IMR-90 (cell line): ENCODE measurements around the gene TUBGCP2. TPM values are rescaled to one million over a fixed set of nuclear protein-coding genes. Genes with fewer than 3 reads are reported as not detected.
A peak's percentile ranks its signal among the peaks of the same experiment; 100 is the strongest.

Experiments used
- ATAC-seq: fragments of 200-7000 bp; cut with Tn5 transposase; 2 replicates; pipeline ENCODE4 v1.9.1; 2020; ENCODE audit warnings: low read depth, mild to moderate bottlenecking, moderate library complexity
- BruUV-seq: library from RNA; stranded (reverse); fragments of 400-500 nt; replicated peaks from 2 replicates; lab custom pipeline; 2021; lab: Mats Ljungman, UMichigan
- CTCF ChIA-PET: fragments of 300-600 bp; formaldehyde crosslinking; extraction: SDS; loops from one replicate; lab custom pipeline; 2021; ENCODE audit warnings: antibody characterized with exemption; lab: Yijun Ruan, JAX
- POLR2A ChIA-PET: fragments of 300-600 bp; sonication (Branson Sonifier 250); formaldehyde crosslinking; loops from one replicate; lab custom pipeline; 2022; ENCODE audit warnings: antibody characterized with exemption; ENCODE audit not compliant: unreplicated experiment; lab: Charles Lee
- DNase-seq: peaks from one replicate; pipeline ENCODE4 v3.0.0; 2013
- H2AFZ ChIP-seq: replicated peaks from 2 replicates; pipeline ENCODE3; 2013; ENCODE audit warnings: low read length, mild to moderate bottlenecking; ENCODE audit not compliant: poor library complexity
- H2AK5ac ChIP-seq: 2 replicates; pipeline ENCODE4 v1.6.1; 2013; ENCODE audit warnings: low read depth, low read length, inconsistent platforms
- H2AK9ac ChIP-seq: replicated peaks from 2 replicates; pipeline ENCODE3; 2013; ENCODE audit warnings: mild to moderate bottlenecking, low read depth, low read length, moderate library complexity; ENCODE audit not compliant: poor library complexity
- H2BK120ac ChIP-seq: 2 replicates; pipeline ENCODE4 v1.6.1; 2013; ENCODE audit warnings: low read depth, low read length, inconsistent platforms
- H2BK15ac ChIP-seq: 3 replicates; pipeline ENCODE4 v1.6.1; 2013; ENCODE audit warnings: low read depth, low read length, inconsistent platforms
- H2BK20ac ChIP-seq: 2 replicates; pipeline ENCODE4 v1.6.1; 2013; ENCODE audit warnings: low read depth, mild to moderate bottlenecking, inconsistent platforms, low read length, moderate library complexity
- H2BK5ac ChIP-seq: 2 replicates; pipeline ENCODE4 v1.6.1; 2013; ENCODE audit warnings: mild to moderate bottlenecking, low read depth, low read length, inconsistent platforms; ENCODE audit not compliant: poor library complexity, severe bottlenecking
- H3K14ac ChIP-seq: replicated peaks from 2 replicates; pipeline ENCODE4 v1.6.1; 2013; ENCODE audit warnings: low read depth, low read length, inconsistent platforms
- H3K18ac ChIP-seq: 2 replicates; pipeline ENCODE4 v1.6.1; 2013; ENCODE audit warnings: low read depth, low read length, control low read depth
- H3K23ac ChIP-seq: 2 replicates; pipeline ENCODE4 v1.6.1; 2013; ENCODE audit warnings: low read depth, low read length, inconsistent platforms
- H3K27ac ChIP-seq: 2 replicates; pipeline ENCODE4 v1.5.1; 2013; ENCODE audit warnings: mild to moderate bottlenecking, control low read depth, low read length; ENCODE audit not compliant: insufficient read depth
- H3K27me3 ChIP-seq: 2 replicates; pipeline ENCODE4 v1.6.1; 2013; ENCODE audit warnings: low read length; ENCODE audit not compliant: control insufficient read depth, insufficient read depth
- H3K36me3 ChIP-seq: 2 replicates; pipeline ENCODE4 v1.6.1; 2013; ENCODE audit warnings: low read length, mixed read lengths; ENCODE audit not compliant: control insufficient read depth, insufficient read depth
- H3K4ac ChIP-seq: 2 replicates; pipeline ENCODE4 v1.6.1; 2013; ENCODE audit warnings: low read depth, low read length, inconsistent platforms
- H3K4me1 ChIP-seq: 2 replicates; pipeline ENCODE4 v1.6.1; 2013; ENCODE audit warnings: low read length, mixed read lengths; ENCODE audit not compliant: control insufficient read depth, insufficient read depth
- H3K4me2 ChIP-seq: 2 replicates; pipeline ENCODE4 v1.6.1; 2013; ENCODE audit warnings: low read depth, mild to moderate bottlenecking, control low read depth, low read length, moderate library complexity
- H3K4me3 ChIP-seq: 2 replicates; pipeline ENCODE4 v1.5.1; 2013; ENCODE audit warnings: low read depth, mild to moderate bottlenecking, control low read depth, low read length, moderate library complexity; ENCODE audit not compliant: insufficient read depth
- H3K56ac ChIP-seq: 2 replicates; pipeline ENCODE4 v1.6.1; 2013; ENCODE audit warnings: low read length, inconsistent platforms; ENCODE audit not compliant: insufficient read depth; ENCODE audit errors: extremely low read depth
- H3K79me1 ChIP-seq, 2 experiments: 2 replicates each; pipeline ENCODE4 v1.6.1; 2013; ENCODE audit warnings: low read length in 2 of 2, inconsistent platforms in 1 of 2, low read depth in 1 of 2
- H3K9ac ChIP-seq: 2 replicates; pipeline ENCODE4 v1.6.1; 2013; ENCODE audit warnings: low read depth, low read length, control low read depth
- H3K9me1 ChIP-seq: 2 replicates; pipeline ENCODE4 v1.6.1; 2013; ENCODE audit warnings: low read length, inconsistent platforms; ENCODE audit not compliant: insufficient read depth
- H3K9me3 ChIP-seq: 2 replicates; pipeline ENCODE4 v1.6.1; 2013; ENCODE audit warnings: low read length; ENCODE audit not compliant: control insufficient read depth, insufficient read depth
- H4K20me1 ChIP-seq: 2 replicates; pipeline ENCODE4 v1.6.1; 2013; ENCODE audit warnings: low read length, inconsistent platforms; ENCODE audit not compliant: insufficient read depth
- H4K5ac ChIP-seq: 2 replicates; pipeline ENCODE4 v1.6.1; 2013; ENCODE audit warnings: mild to moderate bottlenecking, low read depth, low read length, control low read depth
- H4K8ac ChIP-seq, 2 experiments: 2 replicates each; pipeline ENCODE4 v1.6.1; 2013; ENCODE audit warnings: low read depth in 2 of 2, low read length in 2 of 2, control low read depth in 1 of 2, inconsistent platforms in 1 of 2
- H4K91ac ChIP-seq: 2 replicates; pipeline ENCODE4 v1.6.1; 2013; ENCODE audit warnings: low read depth, low read length, inconsistent platforms; ENCODE audit not compliant: insufficient read depth
- BHLHE40 ChIP-seq: fragments of 150-350 bp; IDR thresholded peaks from 2 replicates; pipeline ENCODE4 v1.6.1; 2016; ENCODE audit warnings: mild to moderate bottlenecking, low read depth, low read length
- CEBPB ChIP-seq: IDR thresholded peaks from 2 replicates; pipeline ENCODE4 v1.6.1; 2012; ENCODE audit warnings: low read depth, low read length, improper control_type of control experiment
- CHD1 ChIP-seq: IDR thresholded peaks from 2 replicates; pipeline ENCODE4 v1.6.1; 2012; ENCODE audit warnings: low read depth, low read length, improper control_type of control experiment
- FOS ChIP-seq: fragments of 150-350 bp; IDR thresholded peaks from 2 replicates; pipeline ENCODE4 v1.6.1; 2016; ENCODE audit warnings: low read depth, low read length
- MAFK ChIP-seq: IDR thresholded peaks from 2 replicates; pipeline ENCODE4 v1.6.1; 2012; ENCODE audit warnings: low read depth, low read length, improper control_type of control experiment
- NFE2L2 ChIP-seq: fragments of 150-350 bp; IDR thresholded peaks from 2 replicates; pipeline ENCODE4 v1.6.1; 2016; ENCODE audit warnings: low read depth, mild to moderate bottlenecking, low read length
- RAD21 ChIP-seq: IDR thresholded peaks from 2 replicates; pipeline ENCODE4 v1.6.1; 2012; ENCODE audit warnings: low read length, improper control_type of control experiment
- RCOR1 ChIP-seq: IDR thresholded peaks from 2 replicates; pipeline ENCODE4 v1.6.1; 2012; ENCODE audit warnings: mild to moderate bottlenecking, low read length, improper control_type of control experiment; ENCODE audit not compliant: insufficient replicate concordance
- WGBS, 2 experiments: methylation state at CpG; one replicate each; pipeline versions ENCODE4 v1.1.5 to v1.1.7; 2013; ENCODE audit warnings: missing lambda C conversion rate in 2 of 2; ENCODE audit not compliant: insufficient read length in 1 of 2; ENCODE audit errors: extremely low coverage in 2 of 2; 5-methylcytosine and 5-hydroxymethylcytosine counted together
- dilution Hi-C: fragments of 300-500 bp; cut with HindIII; formaldehyde crosslinking; loops from one replicate; pipeline ENCODE4 v1.14.3; 2018; ENCODE audit warnings: low sequenced_read_pairs; ENCODE audit not compliant: unreplicated experiment
- in situ Hi-C: fragments of 300-500 bp; cut with MboI; formaldehyde crosslinking; loops from 3 replicates; pipeline ENCODE4 v1.14.3; 2019; ENCODE audit warnings: low sequenced_read_pairs, inconsistent platforms, mixed read lengths
- intact Hi-C: fragments of 100-400 bp; cut with micrococcal nuclease; formaldehyde crosslinking; loops from 2 replicates; pipeline ENCODE4 v1.10.0; 2022
- polyA plus RNA-seq, 3 experiments: library from polyadenylated mRNA; depleted of rRNA; stranded (reverse); fragments of >200 nt; gene quantifications; 2 replicates each; pipeline ENCODE4 v1.2.3, GENCODE V29; 2012; ENCODE audit warnings: low replicate concordance in 1 of 3
- total RNA-seq: library from RNA; depleted of rRNA; stranded (reverse); fragments of >200 nt; gene quantifications from 2 replicates; pipeline ENCODE4 v1.2.3, GENCODE V29; 2012

The TUBGCP2 gene
- total and polyA plus RNA-seq, 2 of the 4 experiments (the other 2 are of a cell fraction) = 48.1 to 72.6 TPM

GRCh38 chr10:133245439-133246235 lies 63.0 kb downstream of the TUBGCP2 start:
- no peaks in the 10 kb centered on the region for H3K4me1 ChIP-seq
- no peak overlapping the region for H4K8ac ChIP-seq
- intact Hi-C loops = no loop called here
- TF ChIP-seq RCOR1 (no peak), CEBPB (no peak), MAFK (no peak), BHLHE40 (no peak), FOS (no peak), RAD21 (no peak), NFE2L2 (no peak), CHD1 (no peak)
- H2BK15ac ChIP-seq = no peak overlapping the region
- H3K18ac ChIP-seq = no peak overlapping the region
- H3K4me3 ChIP-seq = no peak overlapping the region
- DNase-seq (no peak), ATAC-seq (peak; percentile 28; the same call in 1 of the 2 replicates)
- H3K27ac ChIP-seq = no peak overlapping the region
- no peaks in the 10 kb centered on the region for H3K79me1 ChIP-seq
- no peak overlapping the region for H3K4me2 ChIP-seq
- peaks cover 32% of the 10 kb centered on the region for H3K27me3 ChIP-seq
- in situ Hi-C loops = no loop called here
- peak overlapping the region; percentile 58 for H2AFZ ChIP-seq
- H2AK9ac ChIP-seq = no peak overlapping the region
- dilution Hi-C loops = no loop called here
- H4K91ac ChIP-seq = no peak overlapping the region
- H3K56ac ChIP-seq = no peak overlapping the region
- no peak overlapping the region for H4K5ac ChIP-seq
- ChIA-PET POLR2A (no interaction called here), CTCF (no interaction called here)
- H2BK5ac ChIP-seq = no peak overlapping the region
- peaks cover 4% of the 10 kb centered on the region for H3K9me1 ChIP-seq
- no peak overlapping the region for H3K4ac ChIP-seq
- H3K9me3 ChIP-seq = no peaks in the 10 kb centered on the region
- H3K23ac ChIP-seq = no peak overlapping the region
- no peak overlapping the region for H2BK20ac ChIP-seq
- WGBS, 2 experiments = 66% methylated on average over 14 of the region's 33 CpGs; no CpG with 5 or more reads in 1 of the 2 experiments
- no peaks in the 10 kb centered on the region for H3K36me3 ChIP-seq
- no peak overlapping the region for H3K14ac ChIP-seq
- H2AK5ac ChIP-seq = no peak overlapping the region
- no peak overlapping the region for H2BK120ac ChIP-seq
- no TSS peak for BruUV-seq
- H3K9ac ChIP-seq = no peak overlapping the region
- H4K20me1 ChIP-seq = no peaks in the 10 kb centered on the region; the same call in 1 of the 2 replicates
